ENCODE measurements around the gene OOSP2. TPM values are rescaled to one million over a fixed set of nuclear protein-coding genes. Genes with fewer than 3 reads are reported as not detected.

The OOSP2 gene
- polyA plus RNA-seq (2012; ENCODE audit: insufficient read depth, insufficient read length, low read depth) = not detected

- no peak for TF ChIP-seq CTCF (IDR thresholded peaks at IDR 0.05; ENCODE audit: low read depth, low read length)
- no peak for DNase-seq
- Histone ChIP-seq H3K36me3 (no peaks in the 10 kb centered on the region), H3K27me3 (no peaks in the 10 kb centered on the region), H3K9me3 (no peaks in the 10 kb centered on the region), H3K4me3 (ENCODE audit: low read depth, low read length) (no peak within 1 kb of the TSS), H3K4me1 (no peaks in the 10 kb centered on the region)
Observed at GRCh38 chr11:60040109-60040508, at the start of gene OOSP2. OOSP2 (plus strand) TSS chr11:60040409; CDS start chr11:60040460, 51 bp downstream.

- no peak for DNase-seq
- no peaks in the 10 kb centered on the region for H3K9me3 ChIP-seq
- H3K27me3 ChIP-seq = no peaks in the 10 kb centered on the region
- no peaks in the 10 kb centered on the region for H3K36me3 ChIP-seq
- TF ChIP-seq CTCF (IDR thresholded peaks at IDR 0.05; ENCODE audit: low read depth, low read length) = no peak
- H3K4me1 ChIP-seq = no peaks in the 10 kb centered on the region
- no peak overlapping the region for H3K4me3 ChIP-seq (ENCODE audit: low read depth, low read length)
Observed at GRCh38 chr11:59990421-59990820, 49.8 kb upstream of the OOSP2 start.

- H3K4me1 ChIP-seq = no peaks in the 10 kb centered on the region
- DNase-seq = no peak
- H3K9me3 ChIP-seq = no peaks in the 10 kb centered on the region
- no peak for TF ChIP-seq CTCF (IDR thresholded peaks at IDR 0.05; ENCODE audit: low read depth, low read length)
- H3K27me3 ChIP-seq = no peaks in the 10 kb centered on the region
- H3K4me3 ChIP-seq (ENCODE audit: low read depth, low read length) = no peak overlapping the region
- H3K36me3 ChIP-seq = no peaks in the 10 kb centered on the region
Observed at GRCh38 chr11:59992425-59992824, 47.8 kb upstream of the OOSP2 start.

GRCh38 chr11:59997800-59998199 is 42.4 kb upstream of the OOSP2 start:
- H3K4me1 ChIP-seq = no peaks in the 10 kb centered on the region
- no peaks in the 10 kb centered on the region for H3K27me3 ChIP-seq
- no peaks in the 10 kb centered on the region for H3K36me3 ChIP-seq
- DNase-seq = no peak
- H3K4me3 ChIP-seq (ENCODE audit: low read depth, low read length) = no peak overlapping the region
- H3K9me3 ChIP-seq = no peaks in the 10 kb centered on the region
- no peak for TF ChIP-seq CTCF (IDR thresholded peaks at IDR 0.05; ENCODE audit: low read depth, low read length)

- Histone ChIP-seq H3K4me1 (no peaks in the 10 kb centered on the region), H3K4me3 (ENCODE audit: low read depth, low read length) (no peak overlapping the region), H3K36me3 (no peaks in the 10 kb centered on the region), H3K9me3 (no peaks in the 10 kb centered on the region), H3K27me3 (no peaks in the 10 kb centered on the region)
- DNase-seq = no peak
- no peak for TF ChIP-seq CTCF (IDR thresholded peaks at IDR 0.05; ENCODE audit: low read depth, low read length)
Observed at GRCh38 chr11:59999691-60000090, 40.5 kb upstream of the OOSP2 start.

GRCh38 chr11:60003729-60004128 is 36.5 kb upstream of the OOSP2 start:
- no peak for TF ChIP-seq CTCF (IDR thresholded peaks at IDR 0.05; ENCODE audit: low read depth, low read length)
- DNase-seq = no peak
- no peaks in the 10 kb centered on the region for H3K4me1 ChIP-seq
- H3K4me3 ChIP-seq (ENCODE audit: low read depth, low read length) = no peak overlapping the region
- H3K27me3 ChIP-seq = no peaks in the 10 kb centered on the region
- H3K9me3 ChIP-seq = no peaks in the 10 kb centered on the region
- no peaks in the 10 kb centered on the region for H3K36me3 ChIP-seq

Data from BE2C (cell line).